Hepatocyte (in vitro differentiated cells): ENCODE data around the gene FLVCR2.

ENCODE experiments used
- EZH2 ChIP-seq: fragments of 200-600 bp; sonication (generic); IDR thresholded peaks from 2 replicates; pipeline ENCODE4 v1.6.1; 2016; ENCODE audit warnings: antibody characterized with exemption, mild to moderate bottlenecking, borderline replicate concordance
- EZH2phosphoT487 ChIP-seq: fragments of 200-600 bp; sonication (generic); IDR thresholded peaks from one replicate; pipeline ENCODE4 v1.6.1; 2018; ENCODE audit warnings: antibody characterized with exemption, mild to moderate bottlenecking, low read depth, moderate library complexity; ENCODE audit not compliant: unreplicated experiment, severe bottlenecking
- TF ChIP-seq, protein P1 (sequence below): fragments of 200-600 bp; sonication (generic); IDR thresholded peaks from 2 replicates; pipeline ENCODE4 v1.5.1; 2016; ENCODE audit warnings: antibody characterized with exemption, mild to moderate bottlenecking; ENCODE audit not compliant: poor library complexity

DNA sequence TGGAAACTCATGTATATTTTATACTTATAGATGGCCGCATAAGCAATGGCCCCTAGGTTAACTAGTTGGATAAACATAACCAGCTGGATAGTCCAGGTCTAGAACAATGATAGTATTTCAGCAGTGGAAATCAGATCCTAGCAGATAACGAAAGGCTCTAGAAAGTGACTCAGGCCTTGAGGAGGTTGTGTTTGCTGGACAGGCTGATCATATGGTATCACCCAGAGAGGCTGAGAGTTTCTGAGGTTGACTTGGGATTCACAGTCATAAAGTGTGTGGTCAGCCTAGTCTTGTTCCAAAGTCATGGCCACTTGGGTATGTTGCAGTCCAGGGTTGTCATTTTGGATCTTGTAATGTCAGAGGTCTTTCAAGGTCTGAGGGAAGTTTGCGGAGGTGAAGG, 16.8 kb downstream of the FLVCR2 start:
- TF ChIP-seq, protein P1, sequence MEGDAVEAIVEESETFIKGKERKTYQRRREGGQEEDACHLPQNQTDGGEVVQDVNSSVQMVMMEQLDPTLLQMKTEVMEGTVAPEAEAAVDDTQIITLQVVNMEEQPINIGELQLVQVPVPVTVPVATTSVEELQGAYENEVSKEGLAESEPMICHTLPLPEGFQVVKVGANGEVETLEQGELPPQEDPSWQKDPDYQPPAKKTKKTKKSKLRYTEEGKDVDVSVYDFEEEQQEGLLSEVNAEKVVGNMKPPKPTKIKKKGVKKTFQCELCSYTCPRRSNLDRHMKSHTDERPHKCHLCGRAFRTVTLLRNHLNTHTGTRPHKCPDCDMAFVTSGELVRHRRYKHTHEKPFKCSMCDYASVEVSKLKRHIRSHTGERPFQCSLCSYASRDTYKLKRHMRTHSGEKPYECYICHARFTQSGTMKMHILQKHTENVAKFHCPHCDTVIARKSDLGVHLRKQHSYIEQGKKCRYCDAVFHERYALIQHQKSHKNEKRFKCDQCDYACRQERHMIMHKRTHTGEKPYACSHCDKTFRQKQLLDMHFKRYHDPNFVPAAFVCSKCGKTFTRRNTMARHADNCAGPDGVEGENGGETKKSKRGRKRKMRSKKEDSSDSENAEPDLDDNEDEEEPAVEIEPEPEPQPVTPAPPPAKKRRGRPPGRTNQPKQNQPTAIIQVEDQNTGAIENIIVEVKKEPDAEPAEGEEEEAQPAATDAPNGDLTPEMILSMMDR: no peak
- TF ChIP-seq EZH2 (no peak), EZH2phosphoT487 (no peak)
